Hepatocyte (in vitro differentiated cells): ENCODE measurements around the gene GALNT15. TPM values are rescaled to one million over a fixed set of nuclear protein-coding genes. Genes with fewer than 3 reads are reported as not detected.

Experiments used
- DNase-seq: peaks from one replicate; pipeline ENCODE4 v3.0.0-alpha.2; 2016; ENCODE audit warnings: low spot score
- H2AFZ ChIP-seq: fragments of 200-600 bp; sonication (generic); 2 replicates; pipeline ENCODE4 v1.6.0; 2016; ENCODE audit warnings: antibody characterized with exemption, mild to moderate bottlenecking
- H3K27ac ChIP-seq: fragments of 200-600 bp; sonication (generic); 2 replicates; pipeline ENCODE4 v1.5.1; 2016; ENCODE audit warnings: mild to moderate bottlenecking
- H3K27me3 ChIP-seq: fragments of 200-600 bp; sonication (generic); 2 replicates; pipeline ENCODE4 v1.6.1; 2016
- H3K36me3 ChIP-seq: fragments of 200-600 bp; sonication (generic); replicated peaks from 2 replicates; pipeline ENCODE4 v1.5.1; 2016; ENCODE audit warnings: low read depth; ENCODE audit not compliant: insufficient read depth
- H3K4me1 ChIP-seq: fragments of 200-600 bp; sonication (generic); 2 replicates; pipeline ENCODE4 v1.5.1; 2016; ENCODE audit warnings: mild to moderate bottlenecking, moderate library complexity; ENCODE audit not compliant: insufficient read depth
- H3K4me2 ChIP-seq: fragments of 200-600 bp; sonication (generic); 2 replicates; pipeline ENCODE4 v1.6.0; 2016
- H3K4me3 ChIP-seq: fragments of 200-600 bp; sonication (generic); 2 replicates; pipeline ENCODE4 v1.5.1; 2016; ENCODE audit warnings: mild to moderate bottlenecking
- H3K79me2 ChIP-seq: fragments of 200-600 bp; sonication (generic); 2 replicates; pipeline ENCODE4 v1.6.0; 2017; ENCODE audit warnings: mild to moderate bottlenecking
- H3K9me2 ChIP-seq: fragments of 200-600 bp; sonication (generic); replicated peaks from 2 replicates; pipeline ENCODE4 v1.6.0; 2017; ENCODE audit warnings: mild to moderate bottlenecking; ENCODE audit not compliant: insufficient read depth
- H3K9me3 ChIP-seq: fragments of 200-600 bp; sonication (generic); 2 replicates; pipeline ENCODE4 v1.5.1; 2016; ENCODE audit warnings: low read depth, mild to moderate bottlenecking
- H4K20me1 ChIP-seq: fragments of 200-600 bp; sonication (generic); 2 replicates; pipeline ENCODE4 v1.6.0; 2016; ENCODE audit warnings: mild to moderate bottlenecking; ENCODE audit not compliant: insufficient read depth, poor library complexity, severe bottlenecking
- CTCF ChIP-seq: fragments of 200-600 bp; sonication (generic); IDR thresholded peaks from 2 replicates; pipeline ENCODE4 v1.5.1; 2016; ENCODE audit warnings: antibody characterized with exemption, mild to moderate bottlenecking; ENCODE audit not compliant: poor library complexity
- EZH2 ChIP-seq: fragments of 200-600 bp; sonication (generic); IDR thresholded peaks from 2 replicates; pipeline ENCODE4 v1.6.1; 2016; ENCODE audit warnings: antibody characterized with exemption, mild to moderate bottlenecking, borderline replicate concordance
- EZH2phosphoT487 ChIP-seq: fragments of 200-600 bp; sonication (generic); IDR thresholded peaks from one replicate; pipeline ENCODE4 v1.6.1; 2018; ENCODE audit warnings: antibody characterized with exemption, mild to moderate bottlenecking, low read depth, moderate library complexity; ENCODE audit not compliant: unreplicated experiment, severe bottlenecking
- WGBS: methylation state at CpG from one replicate; pipeline ENCODE4 v1.1.6; 2016; ENCODE audit warnings: low lambda C conversion rate; ENCODE audit errors: missing lambda C conversion rate; 5-methylcytosine and 5-hydroxymethylcytosine counted together
- polyA plus RNA-seq: library from polyadenylated mRNA; unstranded; fragments of >200 nt; fragmentation: Nextera tagmentation; extraction: Ambion mirVana; gene quantifications from 2 replicates; pipeline ENCODE4 v1.2.1, GENCODE V29; 2016
- total RNA-seq: library from RNA; depleted of rRNA; stranded (reverse); fragments of >200 nt; gene quantifications from 2 replicates; pipeline ENCODE4 v1.2.3, GENCODE V29; 2014

Gene GALNT15
- total and polyA plus RNA-seq, 2 experiments from 2014 or later = 1.1 to 1.4 TPM

DNA sequence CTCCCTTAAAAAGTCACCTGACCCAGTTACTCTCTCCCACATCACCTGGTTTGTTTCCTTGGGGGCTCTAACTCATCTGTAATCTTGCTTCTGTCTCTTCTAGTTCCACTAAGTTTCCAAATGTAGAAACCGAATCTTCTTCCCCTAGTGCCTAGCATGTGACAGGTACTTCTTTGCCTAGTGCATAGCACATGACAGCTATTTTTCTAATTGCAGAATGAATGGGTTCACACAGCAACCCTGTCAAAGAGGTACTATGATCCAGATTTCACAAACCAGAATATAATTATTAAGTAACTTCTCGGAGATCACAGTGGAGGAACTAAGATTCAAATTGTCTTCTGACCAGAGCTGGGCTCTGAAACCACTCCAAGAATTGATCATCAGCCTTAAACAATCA is 82.8 kb downstream of the GALNT15 start:
- Histone ChIP-seq H3K79me2 (peaks cover 6% of the 10 kb centered on the region), H3K27me3 (no peaks in the 10 kb centered on the region), H3K9me3 (no peaks in the 10 kb centered on the region), H3K4me2 (no peak overlapping the region), H3K27ac (no peak overlapping the region), H3K4me1 (peaks cover 14% of the 10 kb centered on the region), H3K4me3 (no peak overlapping the region), H3K9me2 (no peaks in the 10 kb centered on the region), H4K20me1 (no peaks in the 10 kb centered on the region), H2AFZ (no peak overlapping the region), H3K36me3 (no peaks in the 10 kb centered on the region)
- DNase-seq = no peak
- 90% methylated on average over 2 of the region's 2 CpGs for WGBS
- TF ChIP-seq CTCF (no peak), EZH2phosphoT487 (no peak), EZH2 (no peak)

- Histone ChIP-seq H3K27ac (no peak overlapping the region), H3K4me3 (no peak overlapping the region), H3K27me3 (no peaks in the 10 kb centered on the region), H2AFZ (no peak overlapping the region), H3K4me2 (no peak overlapping the region), H3K79me2 (peaks cover 14% of the 10 kb centered on the region), H3K4me1 (peaks cover 7% of the 10 kb centered on the region), H4K20me1 (no peaks in the 10 kb centered on the region), H3K9me2 (no peaks in the 10 kb centered on the region), H3K36me3 (no peaks in the 10 kb centered on the region), H3K9me3 (no peaks in the 10 kb centered on the region)
- DNase-seq = no peak
- TF ChIP-seq CTCF = no peak
- TF ChIP-seq EZH2 = no peak
- no peak for TF ChIP-seq EZH2phosphoT487
- WGBS = 91% methylated on average over 5 of the region's 5 CpGs
Measured at GRCh38 chr3:16258177-16258576, 83.7 kb downstream of the GALNT15 start.

DNA sequence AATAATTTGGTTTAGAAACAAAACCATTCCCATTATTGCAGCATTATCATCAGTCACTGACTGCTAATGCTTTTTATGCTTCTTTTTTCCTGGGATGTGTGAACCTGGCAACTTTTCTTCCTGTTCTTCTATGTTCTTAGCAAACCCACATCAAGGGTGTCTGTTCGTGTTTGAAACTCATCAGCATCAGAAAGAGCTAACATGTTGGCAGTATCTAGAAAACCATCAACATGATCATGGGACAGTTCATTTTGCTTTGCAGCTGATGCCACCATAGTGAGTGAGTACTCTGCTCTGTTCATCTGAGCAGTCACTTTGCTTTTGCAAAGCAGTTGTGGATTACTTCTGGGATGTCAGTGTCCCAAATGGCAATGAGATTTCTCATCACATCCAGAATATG is 84.4 kb downstream of the GALNT15 start:
- Histone ChIP-seq H3K79me2 (peaks cover 21% of the 10 kb centered on the region), H3K4me3 (no peak overlapping the region), H3K9me3 (no peaks in the 10 kb centered on the region)

More for the DNA sequence above, 84.4 kb downstream of the GALNT15 start:
- Histone ChIP-seq H3K4me1 (peaks cover 7% of the 10 kb centered on the region), H3K27ac (no peak overlapping the region), H3K4me2 (no peak overlapping the region), H3K36me3 (no peaks in the 10 kb centered on the region), H4K20me1 (no peaks in the 10 kb centered on the region), H3K9me2 (no peaks in the 10 kb centered on the region), H3K27me3 (no peaks in the 10 kb centered on the region), H2AFZ (no peak overlapping the region)
- 97% methylated on average over 1 of the region's 1 CpG for WGBS
- TF ChIP-seq EZH2phosphoT487 (no peak), CTCF (no peak), EZH2 (no peak)
- DNase-seq = no peak
